Measurements from ENCODE around the gene DNAJC18. TPM values are rescaled to one million over a fixed set of nuclear protein-coding genes. Genes with fewer than 3 reads are reported as not detected.
A peak's percentile ranks its signal among the peaks of the same experiment; 100 is the strongest.

The DNAJC18 gene
- total and polyA plus RNA-seq, 7 experiments from 2014 or later, result 2.2 to 9.7 (median 4.9) TPM

GRCh38 chr5:139391570-139392323, 47.6 kb downstream of the DNAJC18 start:
- Histone ChIP-seq H3K27ac (ENCODE audit: low read depth, low read length) (no peak overlapping the region), H3K9me3 (ENCODE audit: control insufficient read depth in 2 of 3, low read length in 3 of 3) (no peaks in the 10 kb centered on the region), H3K4me3 (ENCODE audit: low read length) (peak overlapping the region; percentile 76), H3K4me1 (ENCODE audit: control insufficient read depth in 2 of 2, insufficient read depth in 2 of 2, low read length in 2 of 2) (peaks cover 5 to 34% of the 10 kb centered on the region in 2 donors), H3K36me3 (ENCODE audit: control insufficient read depth in 2 of 3, insufficient read depth in 3 of 3, low read length in 3 of 3) (peaks cover 0 to 6% (median 0%) of the 10 kb centered on the region in 3 experiments), H3K27me3 (ENCODE audit: control insufficient read depth in 2 of 2, insufficient read depth in 2 of 2, low read length in 2 of 2) (no peaks in the 10 kb centered on the region)
- Mint-ChIP-seq H3K9me3 (no peaks in the 10 kb centered on the region), H3K4me3 (peak overlapping the region; percentile 56 to 96 (median 82)), H3K4me1 (peaks cover 12 to 59% (median 25%) of the 10 kb centered on the region in 7 donors), H3K36me3 (peaks cover 0 to 13% (median 0%) of the 10 kb centered on the region in 5 donors), H3K27me3 (no peaks in the 10 kb centered on the region), H3K27ac (peak overlapping the region in 8 of 9 donors; percentile 19 to 99 (median 73))
- CTCF ChIA-PET, result interaction anchor here (0.6 to 1.3 kb wide), 6 partner anchors 12 to 935 kb away, joined by 3 to 4 read pairs (median 3); partner anchors contain the start of gene SPATA24
- POLR2A ChIA-PET, result interaction anchor here (0.6 to 4.6 kb wide), 2 partner anchors 12 to 303 kb away, joined by 4 to 24 read pairs; partner anchors contain the start of gene SPATA24
- peak; percentile 4 for ATAC-seq
- intact Hi-C loops (cut with micrococcal nuclease), result loop anchor here (1.0 to 10.0 kb wide), 10 partner anchors 13 to 927 kb away; partner anchors contain the start of genes PAIP2 (in 2 of the 2), SPATA24 (in 2 of the 2), CTNNA1 (in 1 of the 2) and DNAJC18 (in 1 of the 2)
- DNase-seq, result peak in 1 of 9 donors; percentile 51

GRCh38 chr5:139390639-139391569, 48.4 kb downstream of the DNAJC18 start:
- no peak for DNase-seq
- Mint-ChIP-seq H3K36me3 (peaks cover 0 to 16% (median 0%) of the 10 kb centered on the region in 5 donors), H3K4me3 (peak overlapping the region; percentile 56 to 96 (median 82)), H3K27me3 (no peaks in the 10 kb centered on the region), H3K4me1 (peaks cover 14 to 59% (median 34%) of the 10 kb centered on the region in 7 donors), H3K9me3 (no peaks in the 10 kb centered on the region), H3K27ac (peak overlapping the region in 7 of 9 donors; percentile 14 to 99 (median 74))
- H3K4me3 ChIP-seq (ENCODE audit: low read length), result no peak overlapping the region
- no peaks in the 10 kb centered on the region for H3K27me3 ChIP-seq (ENCODE audit: control insufficient read depth in 2 of 2, insufficient read depth in 2 of 2, low read length in 2 of 2)
- POLR2A ChIA-PET, result interaction anchor here (0.6 to 4.6 kb wide), 2 partner anchors 13 to 304 kb away, joined by 4 to 24 read pairs; partner anchors contain the start of gene SPATA24
- peaks cover 5 to 34% of the 10 kb centered on the region in 2 donors for H3K4me1 ChIP-seq (ENCODE audit: control insufficient read depth in 2 of 2, insufficient read depth in 2 of 2, low read length in 2 of 2)
- CTCF ChIA-PET, result interaction anchor here (0.6 to 1.3 kb wide), 7 partner anchors 13 to 934 kb away, joined by 3 to 4 read pairs (median 3); partner anchors contain the start of gene SPATA24
- no peaks in the 10 kb centered on the region for H3K9me3 ChIP-seq (ENCODE audit: control insufficient read depth in 2 of 3, low read length in 3 of 3)
- H3K36me3 ChIP-seq (ENCODE audit: control insufficient read depth in 2 of 3, insufficient read depth in 3 of 3, low read length in 3 of 3), result peaks cover 0 to 6% (median 0%) of the 10 kb centered on the region in 3 experiments
- intact Hi-C loops (cut with micrococcal nuclease), result loop anchor here (1.0 to 10.0 kb wide), 4 partner anchors 170 to 926 kb away; partner anchors contain the start of genes CTNNA1 (in 1 of the 2), EGR1 (in 1 of the 2) and UBE2D2 (in 1 of the 2)
- ATAC-seq, result no peak
- H3K27ac ChIP-seq (ENCODE audit: low read depth, low read length), result no peak overlapping the region

- Mint-ChIP-seq H3K27ac (peak within 1 kb of the TSS in 3 of 9 donors; percentile 9 to 99 (median 74)), H3K36me3 (peaks cover 0 to 14% (median 0%) of the 10 kb centered on the region in 5 donors), H3K9me3 (no peaks in the 10 kb centered on the region), H3K4me3 (peak within 1 kb of the TSS in 4 of 10 donors; percentile 1 to 96 (median 64)), H3K27me3 (no peaks in the 10 kb centered on the region), H3K4me1 (peaks cover 24 to 64% (median 43%) of the 10 kb centered on the region in 7 donors)
- intact Hi-C loops (cut with micrococcal nuclease), result loop anchor here (1.0 to 10.0 kb wide), 4 partner anchors 171 to 925 kb away; partner anchors contain the start of genes CTNNA1 (in 1 of the 2), EGR1 (in 1 of the 2) and UBE2D2 (in 1 of the 2)
- Histone ChIP-seq H3K4me3 (ENCODE audit: low read length) (no peak within 1 kb of the TSS), H3K4me1 (ENCODE audit: control insufficient read depth in 2 of 2, insufficient read depth in 2 of 2, low read length in 2 of 2) (peaks cover 9 to 34% of the 10 kb centered on the region in 2 donors), H3K9me3 (ENCODE audit: control insufficient read depth in 2 of 3, low read length in 3 of 3) (no peaks in the 10 kb centered on the region), H3K27me3 (ENCODE audit: control insufficient read depth in 2 of 2, insufficient read depth in 2 of 2, low read length in 2 of 2) (no peaks in the 10 kb centered on the region), H3K36me3 (ENCODE audit: control insufficient read depth in 2 of 3, insufficient read depth in 3 of 3, low read length in 3 of 3) (peaks cover 0 to 6% (median 0%) of the 10 kb centered on the region in 3 experiments), H3K27ac (ENCODE audit: low read depth, low read length) (no peak within 1 kb of the TSS)
- ATAC-seq (peak; percentile 53), DNase-seq (peak in 1 of 9 donors; percentile 76)
- ChIA-PET CTCF (interaction anchor here (1.0 kb wide), 2 partner anchors 474 to 820 kb away, joined by 3 read pairs; no protein-coding TSS in a partner anchor), POLR2A (interaction anchor here (4.6 kb wide), 1 partner anchor 13 kb away, joined by 24 read pairs; the partner anchor contains the start of gene SPATA24)
Observed at GRCh38 chr5:139389701-139390638, 49.4 kb downstream of the DNAJC18 start, which contains the start of gene MZB1. Gene MZB1 (minus strand): TSS chr5:139389913. CDS start chr5:139389856, 57 bp downstream.

GRCh38 chr5:139388198-139388821, 51.0 kb downstream of the DNAJC18 start:
- intact Hi-C loops (cut with micrococcal nuclease), result no loop called here
- ATAC-seq (no peak), DNase-seq (no peak)
- no peaks in the 10 kb centered on the region for H3K9me3 Mint-ChIP-seq
- Histone ChIP-seq H3K4me1 (ENCODE audit: control insufficient read depth in 2 of 2, insufficient read depth in 2 of 2, low read length in 2 of 2) (peaks cover 12 to 36% of the 10 kb centered on the region in 2 donors), H3K4me3 (ENCODE audit: low read length) (no peak overlapping the region), H3K9me3 (ENCODE audit: control insufficient read depth in 2 of 3, low read length in 3 of 3) (no peaks in the 10 kb centered on the region), H3K36me3 (ENCODE audit: control insufficient read depth in 2 of 3, insufficient read depth in 3 of 3, low read length in 3 of 3) (peaks cover 0 to 6% (median 0%) of the 10 kb centered on the region in 3 experiments), H3K27ac (ENCODE audit: low read depth, low read length) (no peak overlapping the region), H3K27me3 (ENCODE audit: control insufficient read depth in 2 of 2, insufficient read depth in 2 of 2, low read length in 2 of 2) (no peaks in the 10 kb centered on the region)
- CTCF ChIA-PET, result no interaction called here
- peaks cover 31 to 76% (median 51%) of the 10 kb centered on the region in 7 donors for H3K4me1 Mint-ChIP-seq
- POLR2A ChIA-PET, result no interaction called here
- H3K27me3 Mint-ChIP-seq, result no peaks in the 10 kb centered on the region
- H3K27ac Mint-ChIP-seq, result peak overlapping the region in 3 of 9 donors; percentile 46 to 98 (median 81)
- H3K36me3 Mint-ChIP-seq, result peaks cover 0 to 14% (median 0%) of the 10 kb centered on the region in 5 donors
- H3K4me3 Mint-ChIP-seq, result peak overlapping the region in 2 of 10 donors; percentile 29 to 77

DNA sequence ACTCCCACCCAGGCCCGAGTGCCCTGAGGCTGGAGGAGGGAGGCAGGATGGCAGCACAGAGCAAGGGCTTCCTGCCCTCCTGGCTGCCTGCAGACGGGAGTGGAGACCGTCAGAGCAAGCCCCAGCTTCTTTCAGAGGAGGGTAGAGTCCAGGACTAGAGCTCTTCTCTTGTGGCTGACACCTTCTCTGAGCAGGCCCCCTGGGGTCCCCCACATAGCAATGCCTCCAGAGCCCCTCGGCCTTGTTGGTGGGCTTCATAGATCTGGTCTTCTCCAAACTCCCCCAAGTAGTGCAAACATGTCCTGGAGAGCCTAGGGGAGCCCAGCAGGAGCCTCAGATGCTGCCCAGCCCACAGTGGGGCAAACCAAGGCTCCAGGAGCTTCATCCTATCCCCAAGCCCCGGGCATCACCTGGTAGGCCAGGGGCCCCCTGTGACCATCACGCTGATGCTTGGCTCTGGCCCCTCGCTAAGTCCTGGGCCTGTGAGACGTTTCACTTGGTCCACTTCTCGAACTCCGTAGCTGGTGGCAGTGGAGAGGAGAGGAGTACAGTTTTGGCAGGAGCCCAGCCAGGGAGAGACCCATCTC, 51.6 kb downstream of the DNAJC18 start:
- DNase-seq (no peak), ATAC-seq (no peak)
- H3K27ac Mint-ChIP-seq, result peak overlapping the region in 5 of 9 donors; percentile 38 to 98 (median 56)
- peaks cover 0 to 14% (median 0%) of the 10 kb centered on the region in 5 donors for H3K36me3 Mint-ChIP-seq
- peak overlapping the region in 2 of 10 donors; percentile 61 to 77 for H3K4me3 Mint-ChIP-seq
- Histone ChIP-seq H3K27ac (ENCODE audit: low read depth, low read length) (no peak overlapping the region), H3K4me1 (ENCODE audit: control insufficient read depth in 2 of 2, insufficient read depth in 2 of 2, low read length in 2 of 2) (peaks cover 12 to 35% of the 10 kb centered on the region in 2 donors), H3K36me3 (ENCODE audit: control insufficient read depth in 2 of 3, insufficient read depth in 3 of 3, low read length in 3 of 3) (peaks cover 0 to under 1% (median 0%) of the 10 kb centered on the region in 3 experiments), H3K4me3 (ENCODE audit: low read length) (no peak overlapping the region), H3K27me3 (ENCODE audit: control insufficient read depth in 2 of 2, insufficient read depth in 2 of 2, low read length in 2 of 2) (no peaks in the 10 kb centered on the region), H3K9me3 (ENCODE audit: control insufficient read depth in 2 of 3, low read length in 3 of 3) (no peaks in the 10 kb centered on the region)
- ChIA-PET POLR2A (interaction anchor here (0.5 to 0.6 kb wide), 2 partner anchors 28 to 64 kb away, joined by 3 read pairs; no protein-coding TSS in a partner anchor), CTCF (no interaction called here)
- intact Hi-C loops (cut with micrococcal nuclease), result no loop called here
- H3K27me3 Mint-ChIP-seq, result no peaks in the 10 kb centered on the region
- peaks cover 31 to 75% (median 51%) of the 10 kb centered on the region in 7 donors for H3K4me1 Mint-ChIP-seq
- no peaks in the 10 kb centered on the region for H3K9me3 Mint-ChIP-seq
